GM12878 (cell line): ENCODE results near the gene VAV2. TPM values are rescaled to one million over a fixed set of nuclear protein-coding genes. Genes with fewer than 3 reads are reported as not detected.

ENCODE experiments used
- ATAC-seq: fragments of 200-7000 bp; cut with Tn5 transposase; 3 replicates; pipeline ENCODE4 v1.9.1; 2020; ENCODE audit warnings: mild to moderate bottlenecking, moderate library complexity
- BruUV-seq: library from RNA; stranded (reverse); fragments of 400-500 nt; replicated peaks from 2 replicates; lab custom pipeline; 2021; lab: Mats Ljungman, UMichigan
- CTCF ChIA-PET: fragments of 300-600 bp; sonication (Branson Sonifier 250); formaldehyde crosslinking; extraction: SDS; loops from one replicate; lab custom pipeline; 2021; ENCODE audit warnings: inconsistent platforms; lab: Yijun Ruan, JAX
- POLR2A ChIA-PET: fragments of 350-600 bp; formaldehyde crosslinking; extraction: SDS; loops from one replicate; lab custom pipeline; 2021; ENCODE audit warnings: inconsistent platforms; lab: Charles Lee
- RAD21 ChIA-PET: fragments of 300-600 bp; sonication (Branson Sonifier 250); formaldehyde crosslinking; loops from one replicate; lab custom pipeline; 2023; ENCODE audit warnings: antibody characterized with exemption; ENCODE audit not compliant: unreplicated experiment; lab: Charles Lee
- SMC1A ChIA-PET: fragments of 300-600 bp; sonication (Branson Sonifier 250); formaldehyde crosslinking; loops from one replicate; lab custom pipeline; 2023; ENCODE audit not compliant: unreplicated experiment, uncharacterized antibody; lab: Charles Lee
- DNase-seq: peaks from one replicate; pipeline ENCODE4 v3.0.0-alpha.2; 2011; ENCODE audit warnings: low read depth, low spot score
- FAIRE-seq: peaks from 3 replicates; lab custom pipeline; 2011; peaks lifted over from hg19 to GRCh38; lab: Jason Lieb, UNC
- H2AFZ ChIP-seq: 2 replicates; pipeline ENCODE4 v1.6.0; 2011; ENCODE audit warnings: low read depth, low read length, control low read depth; ENCODE audit not compliant: control insufficient read depth
- H3K27ac ChIP-seq: 2 replicates; pipeline ENCODE4 v1.5.1; 2011; ENCODE audit warnings: control low read depth; ENCODE audit not compliant: control insufficient read depth, insufficient read depth
- H3K27me3 ChIP-seq, 2 experiments: replicated peaks in 1 of 2; 2 replicates each; pipeline versions ENCODE4 v1.6.0 to v1.6.1; 2011; ENCODE audit warnings: low read length in 1 of 2; ENCODE audit not compliant: control insufficient read depth in 2 of 2, insufficient read depth in 2 of 2
- H3K36me3 ChIP-seq, 2 experiments: 2 replicates each; pipeline ENCODE4 v1.5.1; 2011; ENCODE audit warnings: low read length in 1 of 2; ENCODE audit not compliant: control insufficient read depth in 2 of 2, insufficient read depth in 2 of 2
- H3K4me1 ChIP-seq: 2 replicates; pipeline ENCODE4 v1.6.1; 2011; ENCODE audit warnings: mild to moderate bottlenecking, low read length, moderate library complexity, mixed read lengths; ENCODE audit not compliant: control insufficient read depth, insufficient read depth
- H3K4me2 ChIP-seq: 2 replicates; pipeline ENCODE4 v1.6.0; 2011; ENCODE audit warnings: control low read depth; ENCODE audit not compliant: control insufficient read depth, insufficient read depth
- H3K4me3 ChIP-seq: fragments of 200-600 bp; sonication (generic); 2 replicates; pipeline ENCODE4 v1.5.1; 2016
- H3K79me2 ChIP-seq: 2 replicates; pipeline ENCODE4 v1.6.0; 2011; ENCODE audit warnings: low read length; ENCODE audit not compliant: control insufficient read depth, insufficient read depth
- H3K9ac ChIP-seq: 2 replicates; pipeline ENCODE4 v1.8.0; 2011; ENCODE audit warnings: low read length, control low read depth, mixed read lengths; ENCODE audit not compliant: control insufficient read depth, insufficient read depth
- H3K9me3 ChIP-seq: replicated peaks from 3 replicates; pipeline ENCODE4 v1.5.1; 2011; ENCODE audit warnings: mild to moderate bottlenecking, low read length; ENCODE audit not compliant: control insufficient read depth, insufficient read depth
- H4K20me1 ChIP-seq: 2 replicates; pipeline ENCODE4 v1.6.0; 2011; ENCODE audit not compliant: control insufficient read depth, insufficient read depth
- ATF7 ChIP-seq: fragments of 450-650 bp; IDR thresholded peaks from 2 replicates; pipeline ENCODE4 v1.6.1; 2016; ENCODE audit warnings: low read depth, mild to moderate bottlenecking
- CBX5 ChIP-seq: sonication (generic); IDR thresholded peaks from 2 replicates; pipeline ENCODE4 v1.6.1; 2016; ENCODE audit warnings: low read depth, moderate library complexity, mild to moderate bottlenecking, inconsistent platforms
- CHD1 ChIP-seq: IDR thresholded peaks from 2 replicates; pipeline ENCODE4 v1.6.1; 2012; ENCODE audit warnings: low read depth, low read length, improper control_type of control experiment
- ELK1 ChIP-seq: IDR thresholded peaks from 2 replicates; pipeline ENCODE4 v1.6.1; 2012; ENCODE audit warnings: low read depth, low read length, improper control_type of control experiment
- EZH2 ChIP-seq: IDR thresholded peaks from 2 replicates; pipeline ENCODE4 v1.6.1; 2012; ENCODE audit warnings: low read depth, mild to moderate bottlenecking, control low read depth, inconsistent platforms, low read length, borderline replicate concordance; ENCODE audit not compliant: control insufficient read depth
- FOS ChIP-seq: IDR thresholded peaks from 3 replicates; pipeline ENCODE4 v1.6.1; 2011; ENCODE audit warnings: borderline replicate concordance; ENCODE audit not compliant: insufficient read length; ENCODE audit errors: extremely low read depth
- HDAC2 ChIP-seq: fragments of 200-600 bp; sonication (generic); IDR thresholded peaks from 2 replicates; pipeline ENCODE4 v1.6.1; 2017
- KLF5 ChIP-seq: fragments of 450-650 bp; IDR thresholded peaks from 2 replicates; pipeline ENCODE4 v1.6.1; 2014; ENCODE audit warnings: mild to moderate bottlenecking; ENCODE audit not compliant: partially characterized antibody
- NFYB ChIP-seq: IDR thresholded peaks from 2 replicates; pipeline ENCODE4 v1.6.1; 2011; ENCODE audit warnings: low read depth, mild to moderate bottlenecking, low read length, improper control_type of control experiment, moderate library complexity; ENCODE audit not compliant: insufficient read depth
- NR2F1 ChIP-seq: fragments of 450-650 bp; conservative IDR thresholded peaks from 2 replicates; pipeline ENCODE4 v1.6.1; 2017; ENCODE audit warnings: mild to moderate bottlenecking
- PKNOX1 ChIP-seq: fragments of 450-650 bp; IDR thresholded peaks from 2 replicates; pipeline ENCODE4 v1.6.1; 2016; ENCODE audit warnings: mild to moderate bottlenecking
- SREBF2 ChIP-seq: IDR thresholded peaks from 2 replicates; pipeline ENCODE4 v1.6.1; 2012; ENCODE audit warnings: mild to moderate bottlenecking, low read length
- TCF12 ChIP-seq: IDR thresholded peaks from 2 replicates; pipeline ENCODE4 v1.6.1; 2011; ENCODE audit warnings: low read depth, mild to moderate bottlenecking, low read length
- TCF3 ChIP-seq: IDR thresholded peaks from 2 replicates; pipeline ENCODE4 v1.6.1; 2012; ENCODE audit warnings: low read depth, mild to moderate bottlenecking, low read length, borderline replicate concordance; ENCODE audit not compliant: insufficient read depth
- ZNF622 ChIP-seq: fragments of 450-650 bp; IDR thresholded peaks from 2 replicates; pipeline ENCODE4 v1.6.1; 2017; ENCODE audit warnings: mild to moderate bottlenecking, inconsistent platforms
- WGBS: methylation state at CpG from one replicate; pipeline ENCODE4 v1.1.6; 2016; ENCODE audit warnings: low lambda C conversion rate; ENCODE audit not compliant: insufficient replicate concordance, insufficient coverage; ENCODE audit errors: missing lambda C conversion rate; 5-methylcytosine and 5-hydroxymethylcytosine counted together
- in situ Hi-C: fragments of 300-500 bp; cut with MboI; formaldehyde crosslinking; loops from 9 replicates; pipeline ENCODE4 v1.14.3; 2018; ENCODE audit warnings: mixed read lengths
- intact Hi-C: fragments of 100-400 bp; cut with micrococcal nuclease; formaldehyde crosslinking; loops from one replicate; pipeline ENCODE4 v1.14.2; 2022; ENCODE audit not compliant: unreplicated experiment
- polyA plus RNA-seq, 11 experiments: library from polyadenylated mRNA; depleted of rRNA in 4 of 11; unstranded in 6 of 11; stranded (reverse) in 5 of 11; fragments of >200 nt; fragmentation: Nextera tagmentation in 4 of 11; fragmentation: Illumina TruSeq in 1 of 11; extraction: Ambion mirVana in 4 of 11; extraction: Trizol in 1 of 11; gene quantifications; 1 replicate in 1 of 11; 2 replicates in 10 of 11; pipeline versions ENCODE4 v1.2.1 to v1.2.3, GENCODE V29; 2011 to 2016; ENCODE audit warnings: inconsistent platforms in 2 of 11, missing spikeins in 2 of 11, low read depth in 1 of 11
- total RNA-seq, 4 experiments: library from RNA; depleted of rRNA in 3 of 4; stranded (reverse); fragments of >200 nt in 3 of 4; fragmentation: Illumina TruSeq in 1 of 4; extraction: Trizol in 1 of 4; gene quantifications; 2 replicates each; pipeline versions ENCODE4 v1.2.1 to v1.2.3, GENCODE V29; 2013 to 2021
- TF ChIP-seq, protein P1 (sequence below): IDR thresholded peaks from 2 replicates; pipeline ENCODE4 v1.6.1; 2012; ENCODE audit warnings: low read length, inconsistent platforms
- TF ChIP-seq, protein P2 (sequence below): fragments of 450-650 bp; conservative IDR thresholded peaks from 2 replicates; pipeline ENCODE4 v1.6.1; 2017; ENCODE audit warnings: mild to moderate bottlenecking, moderate library complexity

Gene VAV2
- total and polyA plus RNA-seq, 10 of the 15 experiments (the other 5 are each of a cell fraction or from before 2014, with no cell fraction given) = 0.13 to 43.9 (median 16.9) TPM

DNA sequence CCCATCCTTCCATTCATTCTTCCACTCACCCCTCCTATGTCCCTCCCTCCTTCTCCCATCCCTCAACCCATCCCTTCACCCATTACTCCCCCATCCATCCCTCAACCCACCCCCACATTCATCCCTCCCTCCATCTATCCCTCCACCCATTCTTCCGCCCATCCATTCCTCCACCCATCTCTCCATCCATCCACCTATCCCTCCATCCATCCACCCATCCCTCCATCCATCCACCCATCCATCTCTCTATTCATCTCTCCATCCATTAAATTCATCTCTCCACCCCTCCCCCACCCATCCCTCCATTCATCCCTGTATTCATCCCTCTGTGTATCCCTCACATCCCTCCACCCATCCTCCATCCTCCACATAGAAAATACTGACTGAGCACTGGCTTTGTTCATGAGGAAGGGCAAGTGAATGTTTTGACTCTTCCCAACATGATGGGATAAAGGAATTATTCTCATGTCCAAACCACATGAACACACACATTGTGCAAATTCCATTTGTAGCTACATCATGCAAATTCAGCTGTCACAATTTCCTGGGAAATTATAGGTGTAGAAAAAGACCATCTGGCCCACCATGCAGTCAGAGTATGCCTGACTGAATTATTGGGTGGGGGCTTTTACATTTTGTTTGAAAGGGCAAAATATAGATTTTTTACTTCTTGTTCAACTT lies 6.9 kb upstream of the VAV2 start (continued):
- no peak for TF ChIP-seq ELK1
- TF ChIP-seq SREBF2 = no peak
- TF ChIP-seq, protein P1, sequence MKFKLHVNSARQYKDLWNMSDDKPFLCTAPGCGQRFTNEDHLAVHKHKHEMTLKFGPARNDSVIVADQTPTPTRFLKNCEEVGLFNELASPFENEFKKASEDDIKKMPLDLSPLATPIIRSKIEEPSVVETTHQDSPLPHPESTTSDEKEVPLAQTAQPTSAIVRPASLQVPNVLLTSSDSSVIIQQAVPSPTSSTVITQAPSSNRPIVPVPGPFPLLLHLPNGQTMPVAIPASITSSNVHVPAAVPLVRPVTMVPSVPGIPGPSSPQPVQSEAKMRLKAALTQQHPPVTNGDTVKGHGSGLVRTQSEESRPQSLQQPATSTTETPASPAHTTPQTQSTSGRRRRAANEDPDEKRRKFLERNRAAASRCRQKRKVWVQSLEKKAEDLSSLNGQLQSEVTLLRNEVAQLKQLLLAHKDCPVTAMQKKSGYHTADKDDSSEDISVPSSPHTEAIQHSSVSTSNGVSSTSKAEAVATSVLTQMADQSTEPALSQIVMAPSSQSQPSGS = no peak

- in situ Hi-C loops (no loop called here), intact Hi-C loops (no loop called here)
- no TSS peak for BruUV-seq
- peaks cover 5% of the 10 kb centered on the region for H3K79me2 ChIP-seq
- H3K27ac ChIP-seq = no peak overlapping the region
- FAIRE-seq = no peak
- no peaks in the 10 kb centered on the region for H4K20me1 ChIP-seq
- H3K9me3 ChIP-seq = no peaks in the 10 kb centered on the region
- H3K4me2 ChIP-seq = no peak overlapping the region
- no peak overlapping the region for H3K4me3 ChIP-seq
- H3K4me1 ChIP-seq = peaks cover 9% of the 10 kb centered on the region
- no peak overlapping the region for H2AFZ ChIP-seq
- DNase-seq = no peak
- CTCF ChIA-PET = interaction anchor here (1.4 kb wide), 1 partner anchor 408 kb away, joined by 4 read pairs; no protein-coding TSS in a partner anchor
- 56% methylated on average over 2 of the region's 2 CpGs for WGBS
- H3K27me3 ChIP-seq = no peaks in the 10 kb centered on the region
- no peaks in the 10 kb centered on the region for H3K36me3 ChIP-seq
- SMC1A ChIA-PET = interaction anchor here (1.2 kb wide), 1 partner anchor 215 kb away, joined by 4 read pairs; no protein-coding TSS in a partner anchor
- RAD21 ChIA-PET = interaction anchor here (0.5 kb wide), 1 partner anchor 8 kb away, joined by 3 read pairs; no protein-coding TSS in a partner anchor
- POLR2A ChIA-PET = no interaction called here
- ATAC-seq = no peak
- no peak overlapping the region for H3K9ac ChIP-seq
- no peak for TF ChIP-seq EZH2
- TF ChIP-seq, protein P2, sequence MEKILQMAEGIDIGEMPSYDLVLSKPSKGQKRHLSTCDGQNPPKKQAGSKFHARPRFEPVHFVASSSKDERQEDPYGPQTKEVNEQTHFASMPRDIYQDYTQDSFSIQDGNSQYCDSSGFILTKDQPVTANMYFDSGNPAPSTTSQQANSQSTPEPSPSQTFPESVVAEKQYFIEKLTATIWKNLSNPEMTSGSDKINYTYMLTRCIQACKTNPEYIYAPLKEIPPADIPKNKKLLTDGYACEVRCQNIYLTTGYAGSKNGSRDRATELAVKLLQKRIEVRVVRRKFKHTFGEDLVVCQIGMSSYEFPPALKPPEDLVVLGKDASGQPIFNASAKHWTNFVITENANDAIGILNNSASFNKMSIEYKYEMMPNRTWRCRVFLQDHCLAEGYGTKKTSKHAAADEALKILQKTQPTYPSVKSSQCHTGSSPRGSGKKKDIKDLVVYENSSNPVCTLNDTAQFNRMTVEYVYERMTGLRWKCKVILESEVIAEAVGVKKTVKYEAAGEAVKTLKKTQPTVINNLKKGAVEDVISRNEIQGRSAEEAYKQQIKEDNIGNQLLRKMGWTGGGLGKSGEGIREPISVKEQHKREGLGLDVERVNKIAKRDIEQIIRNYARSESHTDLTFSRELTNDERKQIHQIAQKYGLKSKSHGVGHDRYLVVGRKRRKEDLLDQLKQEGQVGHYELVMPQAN = no peak
- TF ChIP-seq NR2F1 = no peak
- TF ChIP-seq PKNOX1 = no peak
- TF ChIP-seq ATF7 = no peak
- TF ChIP-seq TCF3 = no peak
- TF ChIP-seq TCF12 = no peak
- TF ChIP-seq FOS = no peak
- no peak for TF ChIP-seq CBX5
- no peak for TF ChIP-seq ZNF622
- TF ChIP-seq NFYB = no peak
- TF ChIP-seq CHD1 = no peak
- no peak for TF ChIP-seq HDAC2
- no peak for TF ChIP-seq KLF5
Measured at GRCh38 chr9:133997584-133997983, 5.5 kb upstream of the VAV2 start.
